ENCODE results near the gene SEC14L2.
A peak's percentile ranks its signal among the peaks of the same experiment; 100 is the strongest.

SEC14L2 gene

GRCh38 chr22:30422481-30423300 lies 25.9 kb downstream of the SEC14L2 start:
- in situ Hi-C loops (cut with HindIII; ENCODE audit: low pct_ligation_motif_present, low pct_unique_long_range_greater_than_20kb, low sequenced_read_pairs), result no loop called here
- peak; percentile 89 for DNase-seq

DNA sequence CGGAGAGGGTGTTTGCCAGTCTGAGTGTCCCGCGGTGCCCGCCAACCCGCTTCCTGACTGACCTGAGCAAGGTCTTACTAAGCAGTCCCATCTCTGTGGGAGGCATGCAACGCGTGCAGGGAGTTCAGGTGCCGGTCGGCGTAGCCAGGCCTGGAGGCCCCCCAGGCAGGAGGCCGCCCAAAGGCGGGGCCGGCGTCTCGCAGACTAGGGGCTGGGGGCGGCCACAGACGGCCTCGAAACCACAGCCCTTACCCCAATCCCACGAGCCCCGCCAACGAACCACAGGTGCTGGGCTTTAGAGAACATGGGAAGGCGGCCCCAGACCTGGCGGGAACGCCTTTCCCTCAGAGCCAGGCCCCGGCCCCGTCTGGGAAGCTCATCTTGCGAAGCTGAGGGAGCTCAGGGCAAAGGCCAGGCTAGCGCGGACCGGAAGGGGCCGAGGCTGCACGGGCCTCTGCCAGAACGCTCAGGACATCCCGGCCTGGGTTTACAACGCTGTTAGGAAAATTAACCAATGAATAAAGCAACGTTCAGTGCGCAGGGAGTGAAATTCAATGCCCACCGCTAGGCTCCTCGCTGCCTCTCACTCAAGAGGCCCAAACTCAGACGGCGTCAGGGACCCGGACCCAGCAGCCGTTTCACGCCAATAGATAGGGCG lies 26.6 kb downstream of the SEC14L2 start:
- DNase-seq, result no peak
- in situ Hi-C loops (cut with HindIII; ENCODE audit: low pct_ligation_motif_present, low pct_unique_long_range_greater_than_20kb, low sequenced_read_pairs), result no loop called here

DNA sequence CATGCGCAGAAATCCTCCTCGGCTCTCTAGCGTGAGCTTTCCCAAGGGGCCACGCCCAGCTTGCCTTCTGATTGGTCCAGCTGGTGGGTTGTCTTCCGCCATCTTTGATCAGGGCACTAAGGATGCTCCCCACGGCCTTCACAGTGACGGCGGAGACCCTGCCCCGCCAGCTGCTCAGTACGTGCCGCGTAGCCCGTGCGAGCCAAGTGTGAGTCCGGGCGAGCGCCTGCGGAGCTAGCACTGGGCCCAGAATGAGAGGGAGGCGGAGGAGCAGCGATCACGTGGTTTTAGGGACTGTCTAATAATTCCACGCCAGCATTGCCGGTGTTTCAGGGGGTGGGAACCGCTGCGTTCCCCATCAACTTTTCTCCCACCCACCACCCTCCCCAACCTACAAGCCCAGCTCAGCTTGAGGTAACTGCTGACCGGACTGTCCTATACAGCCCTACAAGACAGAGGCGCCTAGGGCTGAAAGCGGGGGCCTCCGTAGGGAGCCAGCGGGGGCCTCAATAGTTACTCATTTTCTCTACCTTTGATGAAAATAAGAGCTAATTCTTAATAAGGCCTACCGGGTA lies 27.2 kb downstream of the SEC14L2 start:
- in situ Hi-C loops (cut with HindIII; ENCODE audit: low pct_ligation_motif_present, low pct_unique_long_range_greater_than_20kb, low sequenced_read_pairs), result no loop called here
- peak; percentile 99 for DNase-seq

- peak; percentile 63 for DNase-seq
- in situ Hi-C loops (cut with HindIII; ENCODE audit: low pct_ligation_motif_present, low pct_unique_long_range_greater_than_20kb, low sequenced_read_pairs), result no loop called here
Measured at GRCh38 chr22:30424534-30425326, 27.9 kb downstream of the SEC14L2 start.

GRCh38 chr22:30425327-30425615 lies 28.5 kb downstream of the SEC14L2 start:
- in situ Hi-C loops (cut with HindIII; ENCODE audit: low pct_ligation_motif_present, low pct_unique_long_range_greater_than_20kb, low sequenced_read_pairs), result no loop called here
- no peak for DNase-seq

- DNase-seq, result peak; percentile 61
- in situ Hi-C loops (cut with HindIII; ENCODE audit: low pct_ligation_motif_present, low pct_unique_long_range_greater_than_20kb, low sequenced_read_pairs), result no loop called here
Measured at GRCh38 chr22:30425616-30426387, 29.0 kb downstream of the SEC14L2 start, which contains the start of gene MTFP1. Gene MTFP1, plus strand, starts transcription at chr22:30425768. Its CDS starts 112 bp downstream, at chr22:30425880.

- in situ Hi-C loops (cut with HindIII; ENCODE audit: low pct_ligation_motif_present, low pct_unique_long_range_greater_than_20kb, low sequenced_read_pairs), result no loop called here
- DNase-seq, result peak; percentile 91
Measured at GRCh38 chr22:30426388-30427353, 29.9 kb downstream of the SEC14L2 start.

DNA sequence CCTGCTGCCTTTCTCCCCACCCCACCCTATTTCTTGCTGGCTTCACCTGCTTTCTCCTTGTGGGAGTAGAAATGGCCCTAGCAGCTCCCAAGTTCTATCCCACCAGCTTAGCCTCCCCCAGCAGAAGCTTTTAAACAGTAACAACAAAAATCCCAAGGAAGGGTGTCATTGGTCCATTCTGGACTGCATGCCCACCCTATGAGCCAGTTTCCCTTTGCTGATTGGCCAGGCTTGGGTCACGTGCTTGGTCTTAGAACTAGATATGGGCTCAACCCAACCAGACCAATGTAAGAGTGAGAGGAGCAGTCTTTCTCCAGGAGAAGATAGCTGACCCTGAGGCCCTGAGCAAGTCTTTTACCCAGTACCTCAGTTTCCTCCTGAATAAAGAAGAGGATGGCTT lies 31.1 kb downstream of the SEC14L2 start:
- no peak for DNase-seq
- in situ Hi-C loops (cut with HindIII; ENCODE audit: low pct_ligation_motif_present, low pct_unique_long_range_greater_than_20kb, low sequenced_read_pairs), result no loop called here

DNA sequence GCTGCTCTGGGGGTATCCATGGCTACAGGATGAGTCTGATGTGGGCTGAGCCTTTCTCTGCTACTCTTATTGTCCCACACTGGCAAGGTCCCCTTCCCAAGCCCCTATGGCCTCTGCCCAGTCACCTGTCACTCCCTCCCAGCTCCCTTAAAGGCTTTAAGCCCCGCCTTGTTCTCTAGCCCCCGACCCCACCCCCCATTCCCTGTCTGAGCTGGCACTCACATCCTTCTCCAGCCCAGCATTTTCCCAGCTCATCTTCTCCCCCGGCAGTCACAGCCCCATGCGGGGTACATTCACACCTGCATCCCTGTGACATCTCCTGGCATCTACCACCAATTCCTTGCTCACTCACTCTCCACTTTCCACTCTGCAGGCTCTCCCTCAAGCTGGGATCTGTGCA lies 33.1 kb downstream of the SEC14L2 start:
- no peak for DNase-seq
- in situ Hi-C loops (cut with HindIII; ENCODE audit: low pct_ligation_motif_present, low pct_unique_long_range_greater_than_20kb, low sequenced_read_pairs), result no loop called here

DNA sequence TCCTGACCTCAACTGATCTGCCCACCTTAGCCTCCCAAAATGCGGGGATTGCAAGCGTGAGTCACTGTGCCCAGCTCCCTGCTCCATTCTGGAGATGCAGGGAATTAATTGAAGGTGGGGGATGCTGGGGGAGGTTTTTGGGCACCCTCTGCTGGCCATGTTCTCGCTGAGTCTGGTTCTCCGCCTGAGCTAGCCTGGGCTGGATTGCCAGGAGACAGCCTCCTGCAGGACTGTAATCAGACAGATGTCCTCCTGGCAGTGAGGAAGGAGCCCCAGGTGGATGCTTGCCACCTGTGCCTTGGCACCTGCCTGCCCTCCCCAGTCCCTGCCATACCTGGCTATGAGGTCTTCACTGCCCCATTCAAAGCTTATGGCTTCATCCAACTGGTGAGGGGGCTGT lies 34.1 kb downstream of the SEC14L2 start:
- in situ Hi-C loops (cut with HindIII; ENCODE audit: low pct_ligation_motif_present, low pct_unique_long_range_greater_than_20kb, low sequenced_read_pairs), result no loop called here
- DNase-seq, result no peak

DNA sequence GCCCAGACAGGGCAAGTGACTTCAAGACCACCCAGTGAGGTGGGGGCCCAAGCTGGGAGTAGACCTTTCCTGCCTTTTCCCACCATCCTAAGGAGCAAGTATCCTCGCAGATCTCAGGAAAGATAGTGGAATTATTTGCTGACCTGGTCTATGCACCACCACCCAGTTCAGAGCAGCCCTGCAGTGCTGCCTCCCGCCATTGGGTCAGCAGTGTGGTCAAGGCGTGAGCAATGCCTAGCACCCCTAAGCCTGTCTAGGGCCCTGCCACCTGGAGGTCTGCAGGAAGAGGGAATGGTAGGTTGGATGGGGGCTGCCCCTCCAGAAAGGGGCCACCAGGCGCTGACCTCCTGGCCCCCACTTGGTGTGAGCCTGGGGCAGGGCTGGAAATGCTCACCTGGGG lies 35.3 kb downstream of the SEC14L2 start:
- in situ Hi-C loops (cut with HindIII; ENCODE audit: low pct_ligation_motif_present, low pct_unique_long_range_greater_than_20kb, low sequenced_read_pairs), result no loop called here

GRCh38 chr22:30432520-30432919 lies 35.7 kb downstream of the SEC14L2 start:
- no peak for DNase-seq
- in situ Hi-C loops (cut with HindIII; ENCODE audit: low pct_ligation_motif_present, low pct_unique_long_range_greater_than_20kb, low sequenced_read_pairs), result no loop called here

More for the DNA sequence above, 35.3 kb downstream of the SEC14L2 start:
- DNase-seq, result no peak

- in situ Hi-C loops (cut with HindIII; ENCODE audit: low pct_ligation_motif_present, low pct_unique_long_range_greater_than_20kb, low sequenced_read_pairs), result no loop called here
- DNase-seq, result no peak
Measured at GRCh38 chr22:30433227-30433626, 36.4 kb downstream of the SEC14L2 start.

- no peak for DNase-seq
- in situ Hi-C loops (cut with HindIII; ENCODE audit: low pct_ligation_motif_present, low pct_unique_long_range_greater_than_20kb, low sequenced_read_pairs), result no loop called here
Measured at GRCh38 chr22:30433773-30434172, 37.0 kb downstream of the SEC14L2 start.

DNA sequence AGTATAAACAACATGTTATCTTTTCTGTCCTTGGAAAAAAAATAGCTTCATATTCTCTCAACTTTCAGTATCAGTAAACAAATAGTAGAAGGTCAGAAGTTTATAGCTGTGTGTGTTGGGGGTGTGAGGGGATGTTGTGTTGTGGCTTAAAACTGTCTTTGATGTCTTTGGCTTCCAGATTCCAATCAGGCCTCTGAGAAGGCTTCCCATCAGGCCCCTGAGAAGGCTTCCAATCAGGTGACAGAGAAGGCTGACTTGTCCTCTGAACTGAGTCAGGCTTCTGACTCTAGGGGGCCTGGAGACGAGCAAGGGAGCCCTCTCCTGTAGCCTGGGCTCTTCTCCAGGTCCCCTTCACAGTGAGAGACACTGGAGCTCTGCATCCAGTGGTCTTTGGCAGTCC lies 38.0 kb downstream of the SEC14L2 start:
- in situ Hi-C loops (cut with HindIII; ENCODE audit: low pct_ligation_motif_present, low pct_unique_long_range_greater_than_20kb, low sequenced_read_pairs), result no loop called here
- DNase-seq, result no peak

DNA sequence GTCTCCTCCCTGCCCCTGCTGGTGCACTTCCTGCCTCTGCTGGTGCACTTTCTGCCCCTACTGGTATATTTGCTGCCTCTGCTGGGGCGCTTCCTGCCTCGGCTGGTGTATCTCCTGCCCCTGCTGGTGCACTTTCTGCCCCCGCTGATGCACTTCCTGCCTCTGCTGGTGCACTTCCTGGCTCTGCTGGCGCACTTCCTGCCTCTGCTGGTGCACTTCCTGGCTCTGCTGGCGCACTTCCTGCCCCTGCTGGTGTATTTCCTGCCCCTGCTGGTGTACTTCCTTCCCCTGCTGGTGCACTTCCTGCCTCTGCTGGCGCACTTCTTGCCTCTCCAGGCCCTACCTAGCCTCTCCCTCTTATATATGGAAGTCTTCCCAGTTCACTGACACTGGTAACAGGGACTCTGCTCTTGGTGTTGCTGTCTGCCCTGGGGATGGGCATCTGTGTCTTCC lies 38.9 kb downstream of the SEC14L2 start:
- no peak for DNase-seq
- in situ Hi-C loops (cut with HindIII; ENCODE audit: low pct_ligation_motif_present, low pct_unique_long_range_greater_than_20kb, low sequenced_read_pairs), result no loop called here

GRCh38 chr22:30436196-30436595 lies 39.4 kb downstream of the SEC14L2 start:
- in situ Hi-C loops (cut with HindIII; ENCODE audit: low pct_ligation_motif_present, low pct_unique_long_range_greater_than_20kb, low sequenced_read_pairs), result no loop called here
- DNase-seq, result no peak

Data from ACHN (cell line).